ENCODE data around the gene RNF41.
A peak's percentile ranks its signal among the peaks of the same experiment; 100 is the strongest.

- TF ChIP-seq POLR2A (IDR thresholded peaks at IDR 0.05; ENCODE audit: low read depth, low read length) (peak; percentile 46; the same call in 1 of the 2 replicates), POLR2AphosphoS5 (IDR thresholded peaks at IDR 0.05; ENCODE audit: low read depth, low read length) (no peak)
These were observed 36.5 kb upstream of the RNF41 start, which contains the start of gene ANKRD52 for GRCh38 chr12:56258068-56258819.
